GM12878 (cell line): ENCODE data around the gene TMEM17. TPM values are rescaled to one million over a fixed set of nuclear protein-coding genes. Genes with fewer than 3 reads are reported as not detected.

Experiments used
- ATAC-seq: fragments of 200-7000 bp; cut with Tn5 transposase; 3 replicates; pipeline ENCODE4 v1.9.1; 2020; ENCODE audit warnings: mild to moderate bottlenecking, moderate library complexity
- BruUV-seq: library from RNA; stranded (reverse); fragments of 400-500 nt; replicated peaks from 2 replicates; lab custom pipeline; 2021; lab: Mats Ljungman, UMichigan
- CTCF ChIA-PET: fragments of 300-600 bp; sonication (Branson Sonifier 250); formaldehyde crosslinking; extraction: SDS; loops from one replicate; lab custom pipeline; 2021; ENCODE audit warnings: inconsistent platforms; lab: Yijun Ruan, JAX
- POLR2A ChIA-PET: fragments of 350-600 bp; formaldehyde crosslinking; extraction: SDS; loops from one replicate; lab custom pipeline; 2021; ENCODE audit warnings: inconsistent platforms; lab: Charles Lee
- RAD21 ChIA-PET: fragments of 300-600 bp; sonication (Branson Sonifier 250); formaldehyde crosslinking; loops from one replicate; lab custom pipeline; 2023; ENCODE audit warnings: antibody characterized with exemption; ENCODE audit not compliant: unreplicated experiment; lab: Charles Lee
- SMC1A ChIA-PET: fragments of 300-600 bp; sonication (Branson Sonifier 250); formaldehyde crosslinking; loops from one replicate; lab custom pipeline; 2023; ENCODE audit not compliant: unreplicated experiment, uncharacterized antibody; lab: Charles Lee
- DNase-seq: peaks from one replicate; pipeline ENCODE4 v3.0.0-alpha.2; 2011; ENCODE audit warnings: low read depth, low spot score
- FAIRE-seq: peaks from 3 replicates; lab custom pipeline; 2011; peaks lifted over from hg19 to GRCh38; lab: Jason Lieb, UNC
- H2AFZ ChIP-seq: 2 replicates; pipeline ENCODE4 v1.6.0; 2011; ENCODE audit warnings: low read depth, low read length, control low read depth; ENCODE audit not compliant: control insufficient read depth
- H3K27ac ChIP-seq: 2 replicates; pipeline ENCODE4 v1.5.1; 2011; ENCODE audit warnings: control low read depth; ENCODE audit not compliant: control insufficient read depth, insufficient read depth
- H3K27me3 ChIP-seq, 2 experiments: replicated peaks in 1 of 2; 2 replicates each; pipeline versions ENCODE4 v1.6.0 to v1.6.1; 2011; ENCODE audit warnings: low read length in 1 of 2; ENCODE audit not compliant: control insufficient read depth in 2 of 2, insufficient read depth in 2 of 2
- H3K36me3 ChIP-seq, 2 experiments: 2 replicates each; pipeline ENCODE4 v1.5.1; 2011; ENCODE audit warnings: low read length in 1 of 2; ENCODE audit not compliant: control insufficient read depth in 2 of 2, insufficient read depth in 2 of 2
- H3K4me1 ChIP-seq: 2 replicates; pipeline ENCODE4 v1.6.1; 2011; ENCODE audit warnings: mild to moderate bottlenecking, low read length, moderate library complexity, mixed read lengths; ENCODE audit not compliant: control insufficient read depth, insufficient read depth
- H3K4me2 ChIP-seq: 2 replicates; pipeline ENCODE4 v1.6.0; 2011; ENCODE audit warnings: control low read depth; ENCODE audit not compliant: control insufficient read depth, insufficient read depth
- H3K4me3 ChIP-seq: fragments of 200-600 bp; sonication (generic); 2 replicates; pipeline ENCODE4 v1.5.1; 2016
- H3K79me2 ChIP-seq: 2 replicates; pipeline ENCODE4 v1.6.0; 2011; ENCODE audit warnings: low read length; ENCODE audit not compliant: control insufficient read depth, insufficient read depth
- H3K9ac ChIP-seq: 2 replicates; pipeline ENCODE4 v1.8.0; 2011; ENCODE audit warnings: low read length, control low read depth, mixed read lengths; ENCODE audit not compliant: control insufficient read depth, insufficient read depth
- H3K9me3 ChIP-seq: replicated peaks from 3 replicates; pipeline ENCODE4 v1.5.1; 2011; ENCODE audit warnings: mild to moderate bottlenecking, low read length; ENCODE audit not compliant: control insufficient read depth, insufficient read depth
- H4K20me1 ChIP-seq: 2 replicates; pipeline ENCODE4 v1.6.0; 2011; ENCODE audit not compliant: control insufficient read depth, insufficient read depth
- CHD2 ChIP-seq: IDR thresholded peaks from 2 replicates; pipeline ENCODE4 v1.6.1; 2011; ENCODE audit warnings: low read depth, low read length, improper control_type of control experiment, borderline replicate concordance
- EP300 ChIP-seq, 2 experiments: fragments of 150-350 bp in 1 of 2; IDR thresholded peaks; 2 replicates each; pipeline ENCODE4 v1.6.1; 2011 to 2012; ENCODE audit warnings: low read depth in 2 of 2, low read length in 2 of 2, borderline replicate concordance in 1 of 2, improper control_type of control experiment in 1 of 2, inconsistent platforms in 1 of 2; ENCODE audit not compliant: control insufficient read depth in 1 of 2
- JUNB ChIP-seq: IDR thresholded peaks from 2 replicates; pipeline ENCODE4 v1.6.1; 2016; ENCODE audit warnings: antibody characterized with exemption, mild to moderate bottlenecking
- NR2C1 ChIP-seq: fragments of 450-650 bp; IDR thresholded peaks from 2 replicates; pipeline ENCODE4 v1.6.1; 2017; ENCODE audit warnings: antibody characterized with exemption, mild to moderate bottlenecking, moderate library complexity
- SUPT20H ChIP-seq: IDR thresholded peaks from 2 replicates; pipeline ENCODE4 v1.6.1; 2011; ENCODE audit warnings: low read depth, mild to moderate bottlenecking, low read length, moderate library complexity, borderline replicate concordance; ENCODE audit not compliant: control insufficient read depth
- SUZ12 ChIP-seq: fragments of 200-600 bp; sonication (generic); IDR thresholded peaks from one replicate; pipeline ENCODE4 v1.6.1; 2018; ENCODE audit warnings: antibody characterized with exemption, mild to moderate bottlenecking; ENCODE audit not compliant: unreplicated experiment
- TBL1XR1 ChIP-seq: IDR thresholded peaks from 2 replicates; pipeline ENCODE4 v1.6.1; 2012; ENCODE audit warnings: low read depth, low read length, improper control_type of control experiment
- in situ Hi-C: fragments of 300-500 bp; cut with MboI; formaldehyde crosslinking; loops from 9 replicates; pipeline ENCODE4 v1.14.3; 2018; ENCODE audit warnings: mixed read lengths
- intact Hi-C: fragments of 100-400 bp; cut with micrococcal nuclease; formaldehyde crosslinking; loops from one replicate; pipeline ENCODE4 v1.14.2; 2022; ENCODE audit not compliant: unreplicated experiment
- polyA plus RNA-seq, 11 experiments: library from polyadenylated mRNA; depleted of rRNA in 4 of 11; unstranded in 6 of 11; stranded (reverse) in 5 of 11; fragments of >200 nt; fragmentation: Nextera tagmentation in 4 of 11; fragmentation: Illumina TruSeq in 1 of 11; extraction: Ambion mirVana in 4 of 11; extraction: Trizol in 1 of 11; gene quantifications; 1 replicate in 1 of 11; 2 replicates in 10 of 11; pipeline versions ENCODE4 v1.2.1 to v1.2.3, GENCODE V29; 2011 to 2016; ENCODE audit warnings: inconsistent platforms in 2 of 11, missing spikeins in 2 of 11, low read depth in 1 of 11
- total RNA-seq, 4 experiments: library from RNA; depleted of rRNA in 3 of 4; stranded (reverse); fragments of >200 nt in 3 of 4; fragmentation: Illumina TruSeq in 1 of 4; extraction: Trizol in 1 of 4; gene quantifications; 2 replicates each; pipeline versions ENCODE4 v1.2.1 to v1.2.3, GENCODE V29; 2013 to 2021
- TF ChIP-seq, protein P1 (sequence below): IDR thresholded peaks from 2 replicates; pipeline ENCODE4 v1.6.1; 2012; ENCODE audit warnings: improper control_type of control experiment, low read depth, low read length; ENCODE audit not compliant: insufficient replicate concordance
- TF ChIP-seq, protein P2 (sequence below): IDR thresholded peaks from 2 replicates; pipeline ENCODE4 v1.6.1; 2011; ENCODE audit warnings: low read depth, low read length, improper control_type of control experiment, borderline replicate concordance
- TF ChIP-seq, protein P3 (sequence below): fragments of 450-650 bp; IDR thresholded peaks from 2 replicates; pipeline ENCODE4 v1.6.1; 2017; ENCODE audit warnings: antibody characterized with exemption, mild to moderate bottlenecking, moderate library complexity

TMEM17 gene
- total and polyA plus RNA-seq, 10 of the 15 experiments (the other 5 are each of a cell fraction or from before 2014, with no cell fraction given), result 0.87 to 2.6 (median 1.4) TPM

DNA sequence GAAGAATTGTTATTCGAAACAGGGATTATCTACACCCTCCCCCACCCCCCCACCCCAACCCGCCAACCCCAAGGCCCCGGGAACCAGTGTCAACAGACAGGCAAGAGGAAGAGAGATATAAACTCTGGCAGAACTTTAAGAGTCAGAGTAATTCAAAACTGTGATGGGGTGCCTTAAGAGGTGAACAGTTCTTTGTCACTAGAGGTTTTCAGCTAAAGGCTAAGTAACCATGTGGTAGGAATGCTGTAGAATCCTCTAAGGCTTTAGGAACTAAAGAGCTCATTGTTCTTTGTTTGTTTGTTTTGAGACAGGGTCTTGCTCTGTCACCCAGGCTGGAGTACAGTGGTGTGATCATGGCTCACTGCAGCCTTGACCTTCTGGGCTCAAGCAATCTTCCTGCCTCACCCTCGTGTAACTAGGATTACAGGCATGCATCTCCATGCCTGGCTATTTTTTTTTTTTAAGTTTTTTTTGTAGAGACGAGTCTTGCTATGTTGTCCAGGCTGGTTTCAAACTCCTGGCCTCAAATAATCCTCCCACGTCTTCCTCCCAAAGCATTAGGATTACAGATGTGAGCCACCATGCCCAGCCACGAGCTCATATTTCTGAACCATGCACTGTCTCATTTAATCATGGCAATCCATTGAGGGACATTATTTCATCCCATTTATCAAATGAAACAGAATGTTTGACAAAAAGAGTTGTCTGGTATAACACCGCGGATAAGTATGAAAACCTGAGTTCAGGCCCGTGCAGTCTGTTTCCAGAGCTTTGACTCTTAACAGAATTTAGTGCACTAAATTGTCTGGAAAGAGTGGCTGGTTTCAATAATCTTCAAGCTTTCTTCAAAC lies 20.8 kb upstream of the TMEM17 start (continued):
- TF ChIP-seq SUPT20H, result no peak

DNA sequence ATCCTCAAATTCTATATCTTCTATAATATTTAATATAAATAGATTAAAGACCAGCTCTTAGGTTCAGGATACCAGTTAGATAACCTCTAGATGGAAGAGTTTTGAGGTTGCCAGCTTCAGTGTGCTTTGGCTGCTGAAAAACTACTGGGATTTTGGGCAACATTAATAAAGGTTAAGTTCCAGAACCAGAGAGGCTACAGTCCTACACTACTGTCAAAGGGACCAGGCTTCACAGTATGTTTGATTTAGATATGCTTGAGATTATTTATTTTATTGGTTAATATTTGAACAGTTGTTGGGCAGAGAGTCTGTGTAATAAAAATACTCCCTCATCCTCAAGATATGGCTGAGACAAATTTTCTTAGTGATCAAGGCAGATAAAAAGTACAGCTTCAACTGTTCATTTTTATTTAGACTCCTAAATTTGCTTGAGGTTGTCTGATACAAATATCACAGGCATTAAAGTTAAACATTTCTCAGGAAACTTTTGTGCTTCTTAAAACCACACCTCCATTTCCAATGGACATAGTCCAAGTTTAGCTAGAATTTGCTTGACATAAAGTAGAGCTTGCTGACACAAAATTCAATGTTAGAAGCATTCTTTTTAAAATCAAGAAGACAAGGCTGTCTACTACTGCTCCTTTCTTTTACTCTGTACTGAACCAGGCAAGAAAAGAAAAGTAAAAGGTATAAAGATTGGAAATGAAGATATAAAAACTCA lies 19.7 kb upstream of the TMEM17 start:
- Histone ChIP-seq H2AFZ (no peak overlapping the region), H4K20me1 (no peaks in the 10 kb centered on the region), H3K9ac (no peak overlapping the region), H3K4me3 (no peak overlapping the region), H3K27me3 (no peaks in the 10 kb centered on the region; a peak in 1 of 4 replicates), H3K4me1 (no peaks in the 10 kb centered on the region), H3K27ac (no peak overlapping the region), H3K79me2 (no peaks in the 10 kb centered on the region), H3K9me3 (no peaks in the 10 kb centered on the region; the same call in 2 of the 3 replicates), H3K36me3 (no peaks in the 10 kb centered on the region), H3K4me2 (no peak overlapping the region)
- in situ Hi-C loops, result no loop called here
- FAIRE-seq (no peak), ATAC-seq (no peak), DNase-seq (no peak)
- BruUV-seq, result no TSS peak
- ChIA-PET CTCF (interaction anchor here (1.0 to 1.1 kb wide), 2 partner anchors 11 to 14 kb away, joined by 3 read pairs; no protein-coding TSS in a partner anchor), RAD21 (no interaction called here), POLR2A (no interaction called here), SMC1A (interaction anchor here (0.8 kb wide), 1 partner anchor 133 kb away, joined by 3 read pairs; no protein-coding TSS in a partner anchor)
- intact Hi-C loops, result no loop called here
- TF ChIP-seq SUZ12, result no peak
- no peak for TF ChIP-seq JUNB
- TF ChIP-seq, protein P1, sequence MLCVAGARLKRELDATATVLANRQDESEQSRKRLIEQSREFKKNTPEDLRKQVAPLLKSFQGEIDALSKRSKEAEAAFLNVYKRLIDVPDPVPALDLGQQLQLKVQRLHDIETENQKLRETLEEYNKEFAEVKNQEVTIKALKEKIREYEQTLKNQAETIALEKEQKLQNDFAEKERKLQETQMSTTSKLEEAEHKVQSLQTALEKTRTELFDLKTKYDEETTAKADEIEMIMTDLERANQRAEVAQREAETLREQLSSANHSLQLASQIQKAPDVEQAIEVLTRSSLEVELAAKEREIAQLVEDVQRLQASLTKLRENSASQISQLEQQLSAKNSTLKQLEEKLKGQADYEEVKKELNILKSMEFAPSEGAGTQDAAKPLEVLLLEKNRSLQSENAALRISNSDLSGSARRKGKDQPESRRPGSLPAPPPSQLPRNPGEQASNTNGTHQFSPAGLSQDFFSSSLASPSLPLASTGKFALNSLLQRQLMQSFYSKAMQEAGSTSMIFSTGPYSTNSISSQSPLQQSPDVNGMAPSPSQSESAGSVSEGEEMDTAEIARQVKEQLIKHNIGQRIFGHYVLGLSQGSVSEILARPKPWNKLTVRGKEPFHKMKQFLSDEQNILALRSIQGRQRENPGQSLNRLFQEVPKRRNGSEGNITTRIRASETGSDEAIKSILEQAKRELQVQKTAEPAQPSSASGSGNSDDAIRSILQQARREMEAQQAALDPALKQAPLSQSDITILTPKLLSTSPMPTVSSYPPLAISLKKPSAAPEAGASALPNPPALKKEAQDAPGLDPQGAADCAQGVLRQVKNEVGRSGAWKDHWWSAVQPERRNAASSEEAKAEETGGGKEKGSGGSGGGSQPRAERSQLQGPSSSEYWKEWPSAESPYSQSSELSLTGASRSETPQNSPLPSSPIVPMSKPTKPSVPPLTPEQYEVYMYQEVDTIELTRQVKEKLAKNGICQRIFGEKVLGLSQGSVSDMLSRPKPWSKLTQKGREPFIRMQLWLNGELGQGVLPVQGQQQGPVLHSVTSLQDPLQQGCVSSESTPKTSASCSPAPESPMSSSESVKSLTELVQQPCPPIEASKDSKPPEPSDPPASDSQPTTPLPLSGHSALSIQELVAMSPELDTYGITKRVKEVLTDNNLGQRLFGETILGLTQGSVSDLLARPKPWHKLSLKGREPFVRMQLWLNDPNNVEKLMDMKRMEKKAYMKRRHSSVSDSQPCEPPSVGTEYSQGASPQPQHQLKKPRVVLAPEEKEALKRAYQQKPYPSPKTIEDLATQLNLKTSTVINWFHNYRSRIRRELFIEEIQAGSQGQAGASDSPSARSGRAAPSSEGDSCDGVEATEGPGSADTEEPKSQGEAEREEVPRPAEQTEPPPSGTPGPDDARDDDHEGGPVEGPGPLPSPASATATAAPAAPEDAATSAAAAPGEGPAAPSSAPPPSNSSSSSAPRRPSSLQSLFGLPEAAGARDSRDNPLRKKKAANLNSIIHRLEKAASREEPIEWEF, result no peak
- TF ChIP-seq, protein P2, sequence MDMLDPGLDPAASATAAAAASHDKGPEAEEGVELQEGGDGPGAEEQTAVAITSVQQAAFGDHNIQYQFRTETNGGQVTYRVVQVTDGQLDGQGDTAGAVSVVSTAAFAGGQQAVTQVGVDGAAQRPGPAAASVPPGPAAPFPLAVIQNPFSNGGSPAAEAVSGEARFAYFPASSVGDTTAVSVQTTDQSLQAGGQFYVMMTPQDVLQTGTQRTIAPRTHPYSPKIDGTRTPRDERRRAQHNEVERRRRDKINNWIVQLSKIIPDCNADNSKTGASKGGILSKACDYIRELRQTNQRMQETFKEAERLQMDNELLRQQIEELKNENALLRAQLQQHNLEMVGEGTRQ, result no peak
- TF ChIP-seq TBL1XR1, result no peak
- TF ChIP-seq CHD2, result no peak
- no peak for TF ChIP-seq NR2C1
- TF ChIP-seq, protein P3, sequence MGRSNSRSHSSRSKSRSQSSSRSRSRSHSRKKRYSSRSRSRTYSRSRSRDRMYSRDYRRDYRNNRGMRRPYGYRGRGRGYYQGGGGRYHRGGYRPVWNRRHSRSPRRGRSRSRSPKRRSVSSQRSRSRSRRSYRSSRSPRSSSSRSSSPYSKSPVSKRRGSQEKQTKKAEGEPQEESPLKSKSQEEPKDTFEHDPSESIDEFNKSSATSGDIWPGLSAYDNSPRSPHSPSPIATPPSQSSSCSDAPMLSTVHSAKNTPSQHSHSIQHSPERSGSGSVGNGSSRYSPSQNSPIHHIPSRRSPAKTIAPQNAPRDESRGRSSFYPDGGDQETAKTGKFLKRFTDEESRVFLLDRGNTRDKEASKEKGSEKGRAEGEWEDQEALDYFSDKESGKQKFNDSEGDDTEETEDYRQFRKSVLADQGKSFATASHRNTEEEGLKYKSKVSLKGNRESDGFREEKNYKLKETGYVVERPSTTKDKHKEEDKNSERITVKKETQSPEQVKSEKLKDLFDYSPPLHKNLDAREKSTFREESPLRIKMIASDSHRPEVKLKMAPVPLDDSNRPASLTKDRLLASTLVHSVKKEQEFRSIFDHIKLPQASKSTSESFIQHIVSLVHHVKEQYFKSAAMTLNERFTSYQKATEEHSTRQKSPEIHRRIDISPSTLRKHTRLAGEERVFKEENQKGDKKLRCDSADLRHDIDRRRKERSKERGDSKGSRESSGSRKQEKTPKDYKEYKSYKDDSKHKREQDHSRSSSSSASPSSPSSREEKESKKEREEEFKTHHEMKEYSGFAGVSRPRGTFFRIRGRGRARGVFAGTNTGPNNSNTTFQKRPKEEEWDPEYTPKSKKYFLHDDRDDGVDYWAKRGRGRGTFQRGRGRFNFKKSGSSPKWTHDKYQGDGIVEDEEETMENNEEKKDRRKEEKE, result no peak
- TF ChIP-seq EP300 (IDR thresholded peaks at IDR 0.05; ENCODE audit: borderline replicate concordance in 1 of 2, control insufficient read depth in 1 of 2, low read depth in 2 of 2, low read length in 2 of 2), result no peak
